Uterus (tissue), 2 donors: Measurements from ENCODE around the gene ERCC1.

Experiments used
- POLR2A ChIP-seq, 2 donors: fragments of 450-650 bp; IDR thresholded peaks; one replicate each; pipeline ENCODE4 v1.6.1; 2016; ENCODE audit warnings: antibody characterized with exemption in 2 of 2, mild to moderate bottlenecking in 1 of 2, moderate library complexity in 1 of 2
- TF ChIP-seq, protein P1 (sequence below), 4 experiments: fragments of 200-600 bp in 2 of 4; fragments of 450-650 bp in 2 of 4; sonication (generic) in 2 of 4; IDR thresholded peaks; one replicate each; pipeline ENCODE4 v1.5.1; 2016 to 2019; ENCODE audit warnings: antibody characterized with exemption in 4 of 4, mild to moderate bottlenecking in 2 of 4, moderate library complexity in 1 of 4

DNA sequence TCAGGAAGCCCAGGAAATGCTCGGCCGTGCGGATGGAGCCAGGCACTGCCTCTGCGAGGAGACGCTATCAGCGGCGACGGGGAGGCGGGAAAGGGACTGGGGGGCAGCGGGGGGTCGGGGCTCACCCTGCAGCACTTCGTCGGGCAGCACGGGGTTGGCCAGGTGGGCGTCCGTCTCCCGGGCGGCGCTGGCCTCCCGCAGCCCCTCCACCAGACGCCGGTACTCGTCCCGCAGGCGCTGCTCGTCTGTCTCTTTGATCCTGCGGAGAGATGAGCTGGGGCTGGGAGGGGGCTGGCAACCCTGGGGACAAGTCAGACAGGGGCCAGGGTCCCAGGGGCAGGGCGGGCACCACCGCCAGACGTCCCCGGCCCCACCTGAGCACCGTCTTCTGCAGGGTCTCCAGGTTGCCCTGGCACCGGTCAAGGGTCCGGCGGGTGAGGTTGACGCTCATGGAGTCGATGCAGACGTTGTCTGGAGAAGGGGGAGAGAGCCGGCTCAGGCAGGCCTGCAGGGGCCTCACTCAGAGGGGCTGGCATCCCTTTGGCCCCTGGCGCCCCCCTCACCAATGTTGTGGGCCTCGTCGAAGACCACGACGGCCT, 59.8 kb downstream of the ERCC1 start:
- TF ChIP-seq, protein P1, sequence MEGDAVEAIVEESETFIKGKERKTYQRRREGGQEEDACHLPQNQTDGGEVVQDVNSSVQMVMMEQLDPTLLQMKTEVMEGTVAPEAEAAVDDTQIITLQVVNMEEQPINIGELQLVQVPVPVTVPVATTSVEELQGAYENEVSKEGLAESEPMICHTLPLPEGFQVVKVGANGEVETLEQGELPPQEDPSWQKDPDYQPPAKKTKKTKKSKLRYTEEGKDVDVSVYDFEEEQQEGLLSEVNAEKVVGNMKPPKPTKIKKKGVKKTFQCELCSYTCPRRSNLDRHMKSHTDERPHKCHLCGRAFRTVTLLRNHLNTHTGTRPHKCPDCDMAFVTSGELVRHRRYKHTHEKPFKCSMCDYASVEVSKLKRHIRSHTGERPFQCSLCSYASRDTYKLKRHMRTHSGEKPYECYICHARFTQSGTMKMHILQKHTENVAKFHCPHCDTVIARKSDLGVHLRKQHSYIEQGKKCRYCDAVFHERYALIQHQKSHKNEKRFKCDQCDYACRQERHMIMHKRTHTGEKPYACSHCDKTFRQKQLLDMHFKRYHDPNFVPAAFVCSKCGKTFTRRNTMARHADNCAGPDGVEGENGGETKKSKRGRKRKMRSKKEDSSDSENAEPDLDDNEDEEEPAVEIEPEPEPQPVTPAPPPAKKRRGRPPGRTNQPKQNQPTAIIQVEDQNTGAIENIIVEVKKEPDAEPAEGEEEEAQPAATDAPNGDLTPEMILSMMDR (IDR thresholded peaks at IDR 0.05) = no peak
- no peak for TF ChIP-seq POLR2A (IDR thresholded peaks at IDR 0.05)
